ENCODE results near the gene RXRG.

Gene RXRG

DNA sequence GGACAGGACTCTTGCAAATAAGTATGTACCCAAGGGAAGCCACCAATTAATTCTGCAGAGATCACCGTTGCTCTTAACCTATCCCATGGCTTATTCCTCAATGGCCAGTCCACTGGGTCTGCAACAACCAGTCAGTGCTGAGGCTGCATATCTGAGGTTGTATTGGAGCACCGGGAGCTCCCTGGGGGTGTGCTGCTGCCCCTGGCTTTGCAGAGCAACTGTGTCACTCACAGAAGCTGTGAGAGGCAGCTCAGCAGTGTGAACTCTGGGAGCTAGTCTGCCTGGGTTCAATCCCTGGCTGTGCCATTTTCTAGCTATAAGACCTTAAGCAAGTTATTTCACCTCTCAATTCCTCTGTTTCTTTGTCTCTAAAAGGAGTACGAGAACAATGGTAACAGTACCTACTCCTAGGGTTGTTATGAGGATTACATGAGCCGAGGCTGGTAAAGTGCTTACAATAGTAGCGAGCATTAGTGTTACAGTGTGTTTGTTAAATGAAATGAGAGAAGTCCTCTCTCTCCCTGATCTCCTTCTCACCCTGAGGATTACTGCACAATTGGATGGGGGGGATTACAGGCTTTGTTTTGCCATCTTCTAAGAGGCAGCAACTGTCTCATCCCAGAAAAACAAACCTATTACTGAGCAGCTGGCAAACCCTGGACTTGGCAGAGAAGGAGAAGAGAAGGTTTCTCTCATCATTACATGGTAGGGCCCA lies 3.6 kb downstream of the RXRG start:
- TF ChIP-seq, protein P1, sequence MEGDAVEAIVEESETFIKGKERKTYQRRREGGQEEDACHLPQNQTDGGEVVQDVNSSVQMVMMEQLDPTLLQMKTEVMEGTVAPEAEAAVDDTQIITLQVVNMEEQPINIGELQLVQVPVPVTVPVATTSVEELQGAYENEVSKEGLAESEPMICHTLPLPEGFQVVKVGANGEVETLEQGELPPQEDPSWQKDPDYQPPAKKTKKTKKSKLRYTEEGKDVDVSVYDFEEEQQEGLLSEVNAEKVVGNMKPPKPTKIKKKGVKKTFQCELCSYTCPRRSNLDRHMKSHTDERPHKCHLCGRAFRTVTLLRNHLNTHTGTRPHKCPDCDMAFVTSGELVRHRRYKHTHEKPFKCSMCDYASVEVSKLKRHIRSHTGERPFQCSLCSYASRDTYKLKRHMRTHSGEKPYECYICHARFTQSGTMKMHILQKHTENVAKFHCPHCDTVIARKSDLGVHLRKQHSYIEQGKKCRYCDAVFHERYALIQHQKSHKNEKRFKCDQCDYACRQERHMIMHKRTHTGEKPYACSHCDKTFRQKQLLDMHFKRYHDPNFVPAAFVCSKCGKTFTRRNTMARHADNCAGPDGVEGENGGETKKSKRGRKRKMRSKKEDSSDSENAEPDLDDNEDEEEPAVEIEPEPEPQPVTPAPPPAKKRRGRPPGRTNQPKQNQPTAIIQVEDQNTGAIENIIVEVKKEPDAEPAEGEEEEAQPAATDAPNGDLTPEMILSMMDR (IDR thresholded peaks at IDR 0.05; ENCODE audit: insufficient read depth, low read length, poor library complexity, severe bottlenecking), result no peak
- no peak for DNase-seq (ENCODE audit: extremely low read depth, insufficient read length)
- H3K27me3 ChIP-seq (replicated peaks; ENCODE audit: control insufficient read depth, insufficient read depth, low read length), result no peaks in the 10 kb centered on the region; the same call in none of the 2 replicates

GRCh38 chr1:165439330-165439729 lies 5.6 kb downstream of the RXRG start:
- Histone ChIP-seq H3K27me3 (replicated peaks; ENCODE audit: control insufficient read depth, insufficient read depth, low read length) (no peaks in the 10 kb centered on the region; the same call in none of the 2 replicates), H3K4me3 (replicated peaks; ENCODE audit: low read depth, low read length) (no peak overlapping the region), H3K36me3 (ENCODE audit: control insufficient read depth, insufficient read depth, low read length) (no peaks in the 10 kb centered on the region)
- TF ChIP-seq, protein P1 (IDR thresholded peaks at IDR 0.05; ENCODE audit: insufficient read depth, low read length, poor library complexity, severe bottlenecking), result no peak
- no peak for DNase-seq (ENCODE audit: extremely low read depth, insufficient read length)

More for the DNA sequence above, 3.6 kb downstream of the RXRG start:
- H3K4me3 ChIP-seq (replicated peaks; ENCODE audit: low read depth, low read length), result no peak overlapping the region
- H3K36me3 ChIP-seq (ENCODE audit: control insufficient read depth, insufficient read depth, low read length), result no peaks in the 10 kb centered on the region

DNA sequence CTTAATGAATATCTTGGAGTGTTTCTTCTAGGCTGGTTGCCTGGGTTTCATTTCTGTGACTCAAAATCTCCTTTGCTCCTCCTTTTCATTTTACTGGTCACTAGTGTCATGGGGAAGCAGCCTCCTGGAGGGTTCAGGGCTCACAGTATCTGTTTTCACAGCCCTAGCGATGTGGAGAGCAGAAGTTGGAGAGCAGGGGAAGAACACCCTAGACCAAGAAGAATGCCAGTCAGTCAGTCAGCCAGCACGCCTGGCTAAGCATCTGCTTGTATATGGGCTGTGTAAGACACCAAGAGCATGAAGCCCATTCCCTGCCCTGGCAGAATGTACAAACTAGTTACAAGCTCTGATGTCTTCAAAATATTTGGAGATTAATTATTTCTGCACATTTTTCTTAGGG lies 7.9 kb downstream of the RXRG start:
- H3K36me3 ChIP-seq (ENCODE audit: control insufficient read depth, insufficient read depth, low read length), result no peaks in the 10 kb centered on the region
- no peak overlapping the region for H3K4me3 ChIP-seq (replicated peaks; ENCODE audit: low read depth, low read length)
- TF ChIP-seq, protein P1 (IDR thresholded peaks at IDR 0.05; ENCODE audit: insufficient read depth, low read length, poor library complexity, severe bottlenecking), result no peak
- DNase-seq (ENCODE audit: extremely low read depth, insufficient read length), result no peak
- no peaks in the 10 kb centered on the region; the same call in none of the 2 replicates for H3K27me3 ChIP-seq (replicated peaks; ENCODE audit: control insufficient read depth, insufficient read depth, low read length)

GRCh38 chr1:165435801-165436200 lies 9.1 kb downstream of the RXRG start:
- DNase-seq (ENCODE audit: extremely low read depth, insufficient read length), result no peak
- Histone ChIP-seq H3K4me3 (replicated peaks; ENCODE audit: low read depth, low read length) (no peak overlapping the region), H3K36me3 (ENCODE audit: control insufficient read depth, insufficient read depth, low read length) (no peaks in the 10 kb centered on the region), H3K27me3 (replicated peaks; ENCODE audit: control insufficient read depth, insufficient read depth, low read length) (no peaks in the 10 kb centered on the region; the same call in none of the 2 replicates)
- TF ChIP-seq, protein P1 (IDR thresholded peaks at IDR 0.05; ENCODE audit: insufficient read depth, low read length, poor library complexity, severe bottlenecking), result no peak

DNA sequence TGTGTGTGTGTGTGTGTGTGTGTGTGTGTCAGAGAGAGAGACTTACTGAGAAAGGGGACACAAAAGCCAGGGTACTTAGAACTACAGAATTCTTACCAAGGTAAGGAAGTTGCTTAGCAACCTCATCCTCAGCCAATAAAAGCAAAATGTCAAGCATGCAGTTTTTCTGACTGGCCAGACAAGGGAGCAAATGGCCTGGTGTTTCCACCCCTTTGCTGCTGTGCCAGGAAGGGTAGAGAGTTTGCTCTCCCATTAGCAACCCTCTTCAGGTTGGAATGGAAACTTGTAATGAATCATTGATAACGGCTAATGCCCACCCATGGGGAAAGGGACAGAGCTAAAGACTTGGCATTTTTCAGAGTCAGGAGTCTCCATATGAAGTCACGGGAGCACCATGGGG lies 10.6 kb downstream of the RXRG start:
- no peak overlapping the region for H3K4me3 ChIP-seq (replicated peaks; ENCODE audit: low read depth, low read length)
- H3K27me3 ChIP-seq (replicated peaks; ENCODE audit: control insufficient read depth, insufficient read depth, low read length), result no peaks in the 10 kb centered on the region; the same call in none of the 2 replicates
- no peak for DNase-seq (ENCODE audit: extremely low read depth, insufficient read length)
- H3K36me3 ChIP-seq (ENCODE audit: control insufficient read depth, insufficient read depth, low read length), result no peaks in the 10 kb centered on the region
- TF ChIP-seq, protein P1 (IDR thresholded peaks at IDR 0.05; ENCODE audit: insufficient read depth, low read length, poor library complexity, severe bottlenecking), result no peak
